MM.1S (cell line): Measurements from ENCODE around the gene HAPLN2.
"Not testable (repeated sequence)": the region's sequence is repeated elsewhere in the genome, so short reads cannot be mapped to it uniquely, and the experiment has no call there.

ENCODE experiments used
- CTCF ChIP-seq: fragments of 300-600 bp; sonication (generic); IDR thresholded peaks from 2 replicates; pipeline ENCODE4 v1.5.1; 2016; ENCODE audit warnings: antibody characterized with exemption, low read length, mixed read lengths
- EZH2 ChIP-seq: fragments of 300-600 bp; sonication (generic); optimal IDR thresholded peaks from 2 replicates; pipeline ENCODE3; 2017; ENCODE audit warnings: low read depth, mild to moderate bottlenecking, antibody characterized with exemption, low read length, mixed read lengths
- EZH2phosphoT487 ChIP-seq: fragments of 300-600 bp; sonication (generic); IDR thresholded peaks from 2 replicates; pipeline ENCODE4 v1.6.1; 2018; ENCODE audit warnings: antibody characterized with exemption, low read length

- not testable (repeated sequence) for TF ChIP-seq CTCF, EZH2, EZH2phosphoT487
These were observed 9.1 kb upstream of the HAPLN2 start for GRCh38 chr1:156610072-156610471.
